NCI-H446 (cell line): ENCODE measurements around the gene GBP7.
"Not testable (repeated sequence)": the region's sequence is repeated elsewhere in the genome, so short reads cannot be mapped to it uniquely, and the experiment has no call there.

ENCODE experiments used
- DNase-seq, 2 experiments: peaks; one replicate each; lab custom pipeline; 2025; lab: John Stamatoyannopoulos, UW

GBP7 gene

GRCh38 chr1:89170170-89171066, 5.4 kb downstream of the GBP7 start:
- DNase-seq = no peak

- DNase-seq = no peak
These were observed 6.6 kb downstream of the GBP7 start for GRCh38 chr1:89169166-89169565.

GRCh38 chr1:89167590-89168230, 8.1 kb downstream of the GBP7 start:
- no peak for DNase-seq

DNA sequence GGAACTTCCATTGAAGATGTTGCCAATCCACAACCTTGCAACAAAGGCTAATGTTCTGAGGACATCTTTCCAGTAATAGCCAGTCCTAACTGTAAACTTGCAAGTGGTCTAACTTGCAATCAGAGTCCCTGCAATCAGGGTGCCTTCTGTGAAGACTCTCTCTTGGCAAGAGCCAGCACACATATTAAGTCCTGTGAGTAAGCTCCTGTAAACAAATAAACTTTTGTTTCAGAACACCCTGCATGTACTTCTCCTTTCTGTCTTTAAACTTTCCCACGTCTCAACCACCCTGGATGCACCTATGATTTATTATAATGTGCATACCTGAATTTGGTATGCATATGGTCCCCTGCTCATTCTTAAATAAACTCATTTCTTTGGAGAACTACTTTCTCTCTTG, 9.1 kb downstream of the GBP7 start:
- no peak for DNase-seq

DNA sequence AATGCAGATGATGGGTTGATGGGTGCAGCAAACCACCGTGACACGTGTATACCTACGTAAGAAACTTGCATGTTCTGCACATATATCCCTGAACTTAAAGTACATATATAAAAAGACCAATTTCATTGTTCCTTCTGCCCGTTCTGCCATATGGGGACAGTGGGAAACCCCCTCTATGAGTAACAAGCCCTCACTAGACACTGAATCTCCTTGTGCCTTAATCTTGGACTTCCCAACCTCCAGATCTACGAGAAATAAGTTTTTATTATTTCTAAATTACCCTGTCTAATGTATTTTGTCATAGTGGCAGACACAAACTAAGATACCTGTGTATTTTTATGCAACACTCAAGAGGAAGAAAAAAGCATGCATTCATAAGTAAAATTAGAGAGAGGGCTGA, 10.0 kb downstream of the GBP7 start:
- no peak for DNase-seq

- no peak for DNase-seq
These were observed 24.8 kb downstream of the GBP7 start for GRCh38 chr1:89151047-89151446.

DNA sequence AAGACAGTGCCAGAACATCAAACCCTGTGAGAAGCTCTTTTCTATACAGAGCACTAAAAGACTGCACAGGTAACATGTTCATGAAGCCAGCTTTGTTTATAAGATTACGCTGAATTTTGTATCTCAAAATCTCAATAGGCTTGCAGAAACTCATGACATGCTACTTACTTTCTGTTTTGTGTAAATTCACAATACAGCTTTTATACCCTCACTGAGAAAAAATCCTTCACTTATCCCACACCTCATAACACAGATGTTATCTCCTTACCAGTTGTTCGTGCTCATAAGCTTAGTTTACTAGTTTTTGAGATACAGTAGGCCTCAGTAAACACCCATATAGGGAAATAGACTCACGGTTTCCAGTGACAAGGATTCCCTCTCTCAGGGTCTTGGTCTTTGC, 25.8 kb downstream of the GBP7 start:
- DNase-seq = no peak

DNA sequence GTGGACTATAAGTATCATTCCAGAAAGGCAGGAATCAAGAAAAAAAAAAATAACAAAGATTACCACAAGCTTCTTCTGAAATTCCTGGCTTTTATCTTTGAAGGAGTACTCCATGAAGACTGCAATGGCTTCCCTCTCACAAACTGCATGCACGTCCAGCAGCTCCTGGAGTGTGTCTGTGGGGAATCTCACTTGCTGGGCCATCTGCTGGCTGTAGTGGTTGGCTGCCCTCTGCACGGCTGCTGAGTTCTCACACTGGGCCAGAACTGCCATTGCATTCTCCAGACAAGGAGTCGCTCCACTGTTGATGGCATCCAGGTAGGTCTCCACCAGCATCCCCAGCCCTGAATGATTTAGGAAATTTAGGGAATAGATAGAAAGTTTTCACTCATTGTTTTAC, 26.6 kb downstream of the GBP7 start:
- DNase-seq = peak; percentile 13 to 26

GRCh38 chr1:89147678-89148658, 27.8 kb downstream of the GBP7 start:
- no peak for DNase-seq

DNA sequence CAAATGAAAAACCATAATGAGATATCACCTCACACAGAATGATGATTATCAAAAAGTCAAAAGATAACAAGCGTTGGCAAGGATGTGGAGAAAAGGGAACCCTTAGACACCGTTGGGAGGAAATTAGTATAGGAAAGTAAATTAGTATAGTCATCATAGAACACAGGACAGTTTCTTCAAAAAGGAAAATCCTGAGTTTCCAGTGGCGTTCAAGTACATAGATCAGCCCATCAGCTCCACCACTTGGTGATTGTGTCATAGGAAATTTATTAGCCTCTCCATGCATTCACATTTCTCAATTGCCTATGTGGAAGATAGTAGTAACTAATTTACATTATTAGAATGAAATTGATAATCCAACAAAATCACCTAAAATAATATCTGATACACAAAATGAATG, 29.1 kb downstream of the GBP7 start:
- DNase-seq = no peak

DNA sequence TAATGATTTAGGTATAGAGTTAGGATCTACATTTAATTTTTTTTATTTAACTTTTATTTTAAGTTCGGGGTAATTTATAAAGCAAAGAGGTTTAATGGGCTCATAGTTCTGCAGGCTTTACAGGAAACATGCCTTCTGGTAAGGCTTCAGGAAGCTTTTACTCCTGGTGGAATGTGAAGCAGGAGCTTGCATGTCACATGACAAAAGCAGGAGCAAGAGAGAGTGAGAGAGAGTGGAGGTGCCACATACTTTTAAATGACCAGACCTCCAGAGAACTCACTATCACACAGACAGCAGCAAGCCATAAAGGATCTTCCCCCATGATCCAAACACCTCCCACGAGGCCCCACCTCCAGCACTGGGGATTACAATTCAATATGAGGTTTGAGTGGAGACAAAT, 32.3 kb downstream of the GBP7 start:
- DNase-seq = no peak

- DNase-seq = no peak
These were observed 33.6 kb downstream of the GBP7 start for GRCh38 chr1:89142160-89142559.

DNA sequence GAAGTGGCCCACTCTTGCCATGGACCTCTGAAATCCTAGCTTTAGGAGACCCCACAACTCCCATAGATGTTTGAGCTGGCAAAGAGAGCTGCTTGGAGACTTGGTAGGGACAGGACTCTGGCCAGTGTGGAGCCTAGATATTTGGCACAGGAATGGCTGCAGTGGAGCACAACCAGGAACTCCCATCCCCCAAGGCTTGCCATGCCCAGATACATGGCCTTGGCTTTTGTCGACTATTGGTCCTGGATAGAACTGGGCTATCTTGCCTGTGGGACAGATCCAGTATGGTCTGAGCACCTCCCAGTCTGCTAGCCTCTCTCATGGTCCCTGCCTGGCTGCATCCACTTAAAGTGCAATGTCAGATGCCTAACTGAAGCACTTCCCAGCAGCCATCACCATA, 42.1 kb downstream of the GBP7 start:
- DNase-seq = no peak

DNA sequence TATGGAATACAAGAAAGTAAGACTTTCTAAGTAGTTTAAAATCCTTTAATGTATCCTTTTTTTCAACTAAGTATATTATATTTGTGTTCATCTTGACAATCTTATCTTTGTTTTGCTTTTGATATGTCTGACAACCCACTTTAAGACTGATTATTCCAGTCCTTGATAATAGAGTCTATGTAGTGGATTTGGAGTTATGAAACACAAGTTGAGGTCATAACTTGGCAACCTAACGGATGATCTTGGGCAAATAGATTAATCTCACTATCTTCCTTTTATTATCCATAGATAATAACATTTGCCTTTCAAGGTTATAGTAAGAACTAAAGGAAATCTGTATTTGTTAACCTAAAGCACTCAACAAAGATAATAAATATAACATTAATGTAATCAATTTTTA, 45.1 kb downstream of the GBP7 start:
- no peak for DNase-seq

DNA sequence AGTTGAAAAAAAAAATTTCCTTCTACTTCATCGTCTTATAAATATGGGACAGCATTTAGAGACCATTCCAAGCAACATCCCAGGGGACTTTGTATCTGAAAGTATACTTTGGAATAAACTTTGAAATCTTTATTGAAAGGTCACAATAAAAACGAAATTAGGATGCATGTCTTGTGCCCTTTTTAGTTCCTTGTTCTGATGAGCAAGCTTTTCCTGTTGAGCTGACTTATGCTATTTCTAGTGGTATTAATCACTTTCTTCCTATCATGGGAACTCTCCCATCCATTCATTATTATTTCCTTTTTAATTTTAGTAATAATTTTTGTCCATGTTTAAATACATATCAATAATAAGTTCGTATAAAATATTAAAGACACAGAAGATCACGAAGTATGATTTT, 45.9 kb downstream of the GBP7 start:
- no peak for DNase-seq

GRCh38 chr1:89128003-89128458, 47.8 kb downstream of the GBP7 start:
- DNase-seq = not testable (repeated sequence)

DNA sequence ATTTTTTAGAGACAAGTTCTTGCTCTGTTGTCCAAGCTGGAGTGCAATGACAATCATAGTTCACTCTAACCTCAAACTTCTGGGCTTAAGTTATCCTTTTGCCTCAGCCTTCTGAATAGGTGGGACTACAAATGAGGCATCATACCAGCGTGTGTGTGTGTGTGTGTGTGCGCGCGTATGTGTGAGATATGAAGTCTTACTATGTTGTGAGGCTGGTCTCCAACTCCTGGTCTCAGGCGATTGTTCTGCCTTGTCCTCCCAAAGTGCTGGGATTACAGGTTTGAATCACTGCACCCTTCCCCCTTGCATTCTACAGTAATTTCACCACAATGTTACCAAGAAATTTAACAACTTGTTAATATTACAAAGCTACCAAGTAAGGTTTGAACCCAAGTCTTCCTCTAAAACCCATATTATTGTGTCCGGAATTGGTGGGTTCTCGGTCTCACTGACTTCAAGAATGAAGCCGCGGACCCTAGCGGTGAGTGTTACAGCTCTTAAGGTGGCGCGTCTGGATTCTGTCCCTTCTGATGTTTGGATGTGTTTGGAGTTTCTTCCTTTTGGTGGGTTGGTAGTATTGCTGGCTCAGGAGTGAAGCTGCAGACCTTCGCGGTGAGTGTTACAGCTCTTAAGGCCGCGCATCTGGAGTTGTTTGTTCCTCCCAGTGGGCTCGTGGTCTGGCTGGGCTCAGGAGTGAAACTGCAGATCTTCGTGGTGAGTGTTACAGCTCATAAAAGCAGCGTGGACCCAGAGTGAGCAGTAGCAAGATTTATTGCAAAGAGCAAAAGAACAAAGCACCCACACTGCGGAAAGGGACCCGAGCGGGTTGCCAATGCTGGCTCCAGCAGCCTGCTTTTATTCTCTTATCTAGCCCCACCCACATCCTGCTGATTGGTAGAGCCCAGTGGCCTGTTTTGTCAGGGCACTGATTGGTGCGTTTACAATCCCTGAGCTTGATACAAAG, 48.9 kb downstream of the GBP7 start:
- not testable (repeated sequence) for DNase-seq

GRCh38 chr1:89125913-89126580, 49.8 kb downstream of the GBP7 start, which contains the start of gene GBP2:
Gene GBP2, minus strand, starts transcription at chr1:89126114. Its CDS starts 4,148 bp downstream, at chr1:89121966.
- peak in 1 of 2 experiments; percentile 34 for DNase-seq

- DNase-seq = no peak
These were observed 50.4 kb downstream of the GBP7 start for GRCh38 chr1:89125240-89125912.

GRCh38 chr1:89121641-89122040, 54.2 kb downstream of the GBP7 start:
- DNase-seq = no peak
